Stimulated activated CD4-positive, alpha-beta T cell treated with anti-CD3 and anti-CD28 coated beads, Interleukin-1b, Interleukin-23, amount 100 ng/mL, for 24 hours (primary cell): Measurements from ENCODE around the gene SUZ12.
"Not testable (repeated sequence)": the region's sequence is repeated elsewhere in the genome, so short reads cannot be mapped to it uniquely, and the experiment has no call there.

ENCODE experiments used
- DNase-seq, 4 experiments: peaks; one replicate each; pipeline ENCODE4 v3.0.0-alpha.2; 2020; ENCODE audit warnings: low read depth in 4 of 4, low spot score in 1 of 4

Gene SUZ12

GRCh38 chr17:31942396-31942795, 5.6 kb downstream of the SUZ12 start:
- DNase-seq: not testable (repeated sequence)

GRCh38 chr17:31951953-31952352, 15.1 kb downstream of the SUZ12 start:
- not testable (repeated sequence) for DNase-seq

DNA sequence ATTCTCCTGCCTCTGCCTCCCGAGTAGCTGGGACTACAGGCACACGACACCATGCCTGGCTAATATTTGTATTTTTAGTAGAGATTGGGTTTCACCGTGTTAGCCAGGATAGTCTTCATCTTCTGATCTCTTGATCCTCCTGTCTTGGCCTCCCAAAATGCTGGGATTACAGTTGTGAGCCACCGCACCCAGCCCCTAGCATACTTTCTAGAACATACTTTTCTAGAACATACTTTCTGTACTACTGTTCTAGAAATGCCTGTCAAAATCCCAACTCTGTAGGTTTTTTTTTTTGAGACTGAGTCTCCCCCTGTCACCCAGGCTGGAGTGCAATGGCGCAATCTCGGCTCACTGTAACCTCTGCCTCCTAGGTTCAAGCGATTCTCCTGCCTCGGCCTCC, 27.3 kb downstream of the SUZ12 start:
- DNase-seq: not testable (repeated sequence)

DNA sequence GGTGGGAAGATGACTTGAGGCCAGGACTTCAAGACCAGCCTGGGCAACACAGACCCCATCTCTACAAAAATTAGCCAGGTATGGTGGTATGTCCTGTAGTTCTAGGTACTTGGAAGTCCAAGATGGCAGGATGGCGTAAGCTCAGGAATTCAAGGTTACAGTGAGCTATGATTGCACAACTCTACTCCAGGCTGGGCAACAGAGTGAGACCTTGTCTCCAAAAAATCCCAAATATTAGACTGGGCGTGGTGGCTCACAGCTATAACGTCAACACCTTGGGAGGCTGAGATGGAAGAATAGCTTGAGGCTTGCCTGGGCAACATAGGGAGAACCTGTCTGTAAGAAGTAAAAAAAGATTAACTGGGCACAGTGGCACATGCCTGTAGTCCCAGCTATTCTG, 30.8 kb downstream of the SUZ12 start:
- no peak for DNase-seq

- not testable (repeated sequence) for DNase-seq
These were observed 33.6 kb downstream of the SUZ12 start for GRCh38 chr17:31970416-31970815.

GRCh38 chr17:31974269-31975071, 37.7 kb downstream of the SUZ12 start:
- not testable (repeated sequence) for DNase-seq

- not testable (repeated sequence) for DNase-seq
These were observed 38.6 kb downstream of the SUZ12 start for GRCh38 chr17:31975391-31975790.

GRCh38 chr17:31991821-31992220, 55.0 kb downstream of the SUZ12 start:
- not testable (repeated sequence) for DNase-seq

DNA sequence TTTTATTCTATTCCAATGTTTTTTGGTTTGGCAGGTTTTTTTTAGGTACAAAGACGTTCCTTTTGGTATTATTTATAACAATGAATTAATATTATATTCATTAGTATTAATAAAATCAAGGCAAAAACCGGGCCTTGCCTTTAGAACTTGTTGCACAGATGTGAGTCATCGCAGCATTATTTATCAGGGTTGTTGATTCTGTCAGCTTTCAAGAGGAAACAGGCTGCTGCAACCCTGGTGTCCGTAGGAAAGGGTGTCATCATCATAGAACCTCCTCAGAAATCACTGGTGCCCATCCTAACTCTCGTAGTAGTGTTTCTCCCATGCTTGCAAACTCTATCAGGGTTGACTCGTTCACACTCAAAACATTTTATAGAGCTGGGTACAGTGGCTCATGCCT, 60.2 kb downstream of the SUZ12 start:
- no peak for DNase-seq

DNA sequence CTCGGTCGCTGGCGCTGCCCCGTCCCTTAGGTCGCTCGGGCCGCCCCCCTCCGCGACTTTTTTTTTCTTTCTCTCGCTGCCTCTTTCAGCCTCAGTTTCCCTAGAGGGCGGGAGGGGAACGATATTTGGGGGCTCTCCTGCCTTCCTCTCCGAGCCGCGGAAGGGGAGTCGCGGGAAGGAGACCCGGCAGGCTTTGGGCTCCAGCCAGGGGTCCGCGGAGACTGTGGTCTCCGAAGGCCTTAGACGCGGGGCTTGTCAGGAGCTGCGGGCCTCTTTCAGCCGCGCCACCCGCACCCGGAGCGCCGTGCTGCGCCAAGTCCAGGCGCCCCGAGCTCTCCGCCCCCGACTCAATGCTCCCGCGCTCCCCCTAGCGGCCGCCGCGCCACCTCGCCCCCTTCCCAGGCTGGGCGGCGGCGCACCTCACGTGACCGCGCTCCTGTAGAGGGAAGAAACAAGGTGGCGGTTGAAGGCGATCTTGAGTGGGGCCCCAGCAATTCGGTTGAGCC, 70.2 kb downstream of the SUZ12 start, which contains the start of gene LRRC37B:
TSS of gene LRRC37B (plus strand) at position 427 of the 506 bp plus-strand sequence. CDS start 14,010 bp downstream, outside the sequence.
- DNase-seq: peak; percentile 71 to 85 (median 82)

GRCh38 chr17:32007463-32008298, 70.9 kb downstream of the SUZ12 start:
- peak; percentile 15 to 34 (median 18) for DNase-seq

DNA sequence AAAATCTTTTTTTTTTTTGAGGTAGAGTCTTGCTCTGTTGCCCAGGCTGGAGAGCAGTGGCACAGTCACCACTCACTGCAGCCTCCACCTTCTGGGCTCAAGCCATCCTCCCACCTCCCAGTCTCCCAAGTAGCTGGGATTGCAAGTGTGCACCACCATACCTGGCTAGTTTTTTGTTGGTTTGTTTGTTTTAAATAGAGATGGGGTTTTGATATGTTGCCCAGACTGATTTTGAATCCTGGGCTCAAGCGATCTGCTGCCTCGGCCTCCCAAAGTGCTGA, 72.4 kb downstream of the SUZ12 start:
- no peak for DNase-seq

DNA sequence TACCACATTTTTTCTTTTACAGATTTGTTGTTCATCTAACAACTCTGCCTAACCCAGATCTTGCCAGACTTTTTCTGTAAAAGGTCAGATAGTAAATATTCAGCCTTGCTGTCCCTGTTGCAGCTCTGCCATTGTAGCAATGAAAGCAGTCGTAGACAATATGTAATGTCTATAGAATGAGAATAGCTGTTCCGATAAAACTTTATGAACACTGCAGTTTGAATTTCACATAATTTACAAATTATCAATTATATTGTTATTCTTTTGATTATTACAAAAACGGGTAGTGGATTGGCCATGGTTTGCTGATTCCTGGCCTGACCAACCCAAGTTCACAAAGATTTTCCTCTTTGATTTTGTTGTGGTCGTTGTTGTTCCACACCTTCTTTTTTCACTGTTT, 73.3 kb downstream of the SUZ12 start:
- no peak for DNase-seq

- no peak for DNase-seq
These were observed 78.6 kb downstream of the SUZ12 start for GRCh38 chr17:32015245-32016013.

DNA sequence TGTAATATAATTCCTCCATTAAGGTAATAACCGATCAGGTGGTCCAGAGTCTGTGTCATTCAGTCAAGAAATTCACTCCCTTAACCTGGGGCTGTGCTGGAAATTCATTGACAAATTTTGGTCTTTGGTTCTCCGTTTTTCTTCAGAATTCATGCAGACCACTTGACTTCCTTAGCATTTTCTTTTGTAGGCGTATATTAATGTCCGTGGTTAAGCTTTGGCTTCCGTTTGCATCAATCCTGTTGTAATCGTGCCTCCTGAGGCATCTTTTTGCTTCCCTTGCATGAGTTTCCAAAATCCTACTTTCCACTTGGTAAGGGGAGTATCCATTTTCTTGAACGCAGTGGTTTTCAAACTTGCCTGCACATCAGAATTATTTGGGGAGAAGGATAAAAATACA, 79.4 kb downstream of the SUZ12 start:
- no peak for DNase-seq

- DNase-seq: no peak
These were observed 82.4 kb downstream of the SUZ12 start for GRCh38 chr17:32019228-32019627.

DNA sequence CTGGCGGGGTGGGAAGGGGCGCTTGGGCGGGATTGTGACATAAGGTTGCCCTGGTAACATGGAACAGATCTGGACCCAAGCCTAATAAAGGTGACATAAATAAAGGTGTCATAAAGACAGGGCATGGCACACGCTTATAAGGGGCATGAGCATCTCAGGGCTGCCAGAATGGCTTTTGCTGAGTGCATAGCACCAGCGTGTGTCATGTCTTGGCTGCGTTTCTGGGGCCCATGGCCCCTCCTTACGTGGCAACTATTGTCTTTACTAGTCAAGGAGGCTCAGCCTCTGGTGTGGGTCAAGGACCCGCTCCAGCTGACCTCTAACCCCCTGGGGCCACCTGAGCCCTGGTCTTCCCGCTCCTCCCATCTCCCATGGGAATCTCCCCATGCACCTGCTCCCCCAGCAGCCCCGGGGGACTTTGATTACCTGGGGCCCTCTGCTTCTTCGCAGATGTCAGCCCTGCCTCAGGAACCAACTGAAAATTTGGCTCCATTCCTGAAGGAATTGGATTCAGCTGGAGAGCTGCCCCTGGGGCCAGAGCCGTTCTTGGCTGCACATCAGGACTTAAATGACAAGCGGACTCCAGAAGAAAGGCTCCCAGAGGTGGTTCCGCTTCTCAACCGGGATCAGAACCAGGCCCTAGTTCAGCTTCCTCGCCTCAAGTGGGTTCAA, 84.3 kb downstream of the SUZ12 start:
- no peak for DNase-seq

GRCh38 chr17:32021615-32021955, 84.8 kb downstream of the SUZ12 start:
- no peak for DNase-seq

DNA sequence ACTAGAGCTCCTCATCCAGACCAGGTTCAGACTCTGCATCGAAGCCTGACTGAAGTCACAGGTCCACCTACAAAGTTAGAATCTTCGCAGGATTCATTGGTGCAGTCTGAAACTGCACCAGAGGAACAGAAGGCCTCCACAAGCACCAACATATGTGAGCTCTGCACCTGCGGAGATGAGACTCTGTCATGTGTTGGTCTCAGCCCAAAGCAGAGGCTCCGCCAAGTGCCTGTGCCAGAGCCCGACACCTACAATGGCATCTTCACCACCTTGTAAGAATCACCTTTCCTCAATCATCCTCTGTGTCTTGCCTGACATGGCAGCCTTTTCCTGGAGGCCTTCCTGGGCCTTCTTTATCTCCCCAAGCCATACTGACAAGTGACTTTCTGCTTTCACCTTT, 85.7 kb downstream of the SUZ12 start:
- DNase-seq: not testable (repeated sequence)

GRCh38 chr17:32027271-32027670, 90.5 kb downstream of the SUZ12 start:
- DNase-seq: not testable (repeated sequence)

GRCh38 chr17:32033223-32033622, 96.4 kb downstream of the SUZ12 start:
- no peak for DNase-seq
